Measurements from ENCODE around the gene ZNF408.

DNA sequence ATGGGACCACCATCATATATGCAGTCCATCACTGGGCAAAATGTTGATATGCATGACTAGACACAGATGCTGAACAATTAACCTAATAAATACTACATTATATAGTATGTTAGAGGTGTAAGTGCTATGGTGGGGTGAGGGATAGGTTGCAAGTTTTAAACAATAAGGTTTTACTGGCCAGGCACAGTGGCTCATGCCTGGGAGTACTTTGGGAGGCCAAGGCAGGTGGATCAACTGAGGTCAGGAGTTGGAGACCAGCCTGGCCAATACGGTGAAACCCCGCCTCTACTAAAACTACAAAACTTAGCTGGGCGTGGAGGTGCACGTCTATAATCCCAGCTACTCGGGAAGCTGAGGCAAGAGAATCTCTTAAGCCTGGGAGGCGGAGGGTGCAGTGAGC is 46.3 kb downstream of the ZNF408 start:
- TF ChIP-seq POLR2AphosphoS5 (IDR thresholded peaks at IDR 0.05): no peak
- TF ChIP-seq, protein P1, sequence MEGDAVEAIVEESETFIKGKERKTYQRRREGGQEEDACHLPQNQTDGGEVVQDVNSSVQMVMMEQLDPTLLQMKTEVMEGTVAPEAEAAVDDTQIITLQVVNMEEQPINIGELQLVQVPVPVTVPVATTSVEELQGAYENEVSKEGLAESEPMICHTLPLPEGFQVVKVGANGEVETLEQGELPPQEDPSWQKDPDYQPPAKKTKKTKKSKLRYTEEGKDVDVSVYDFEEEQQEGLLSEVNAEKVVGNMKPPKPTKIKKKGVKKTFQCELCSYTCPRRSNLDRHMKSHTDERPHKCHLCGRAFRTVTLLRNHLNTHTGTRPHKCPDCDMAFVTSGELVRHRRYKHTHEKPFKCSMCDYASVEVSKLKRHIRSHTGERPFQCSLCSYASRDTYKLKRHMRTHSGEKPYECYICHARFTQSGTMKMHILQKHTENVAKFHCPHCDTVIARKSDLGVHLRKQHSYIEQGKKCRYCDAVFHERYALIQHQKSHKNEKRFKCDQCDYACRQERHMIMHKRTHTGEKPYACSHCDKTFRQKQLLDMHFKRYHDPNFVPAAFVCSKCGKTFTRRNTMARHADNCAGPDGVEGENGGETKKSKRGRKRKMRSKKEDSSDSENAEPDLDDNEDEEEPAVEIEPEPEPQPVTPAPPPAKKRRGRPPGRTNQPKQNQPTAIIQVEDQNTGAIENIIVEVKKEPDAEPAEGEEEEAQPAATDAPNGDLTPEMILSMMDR (IDR thresholded peaks at IDR 0.05): no peak

Measured in prostate gland (tissue), 2 donors.